Measurements from ENCODE around the gene CCN2.
A peak's percentile ranks its signal among the peaks of the same experiment; 100 is the strongest.

Gene CCN2

GRCh38 chr6:131963063-131963462 is 11.9 kb upstream of the CCN2 start:
- DNase-seq: no peak

GRCh38 chr6:131960371-131961133 is 9.4 kb upstream of the CCN2 start:
- DNase-seq: peak; percentile 28

- DNase-seq: no peak
These were observed 7.6 kb upstream of the CCN2 start for GRCh38 chr6:131958542-131959470.

- DNase-seq: no peak
These were observed 6.9 kb upstream of the CCN2 start for GRCh38 chr6:131958095-131958494.

GRCh38 chr6:131955876-131956275 is 4.7 kb upstream of the CCN2 start:
- DNase-seq: no peak

GRCh38 chr6:131955192-131955591 is 4.0 kb upstream of the CCN2 start:
- DNase-seq: no peak

GRCh38 chr6:131954775-131955107 is 3.6 kb upstream of the CCN2 start:
- no peak for DNase-seq

GRCh38 chr6:131954059-131954774 is 3.0 kb upstream of the CCN2 start:
- DNase-seq: no peak

GRCh38 chr6:131952886-131953509 is 1.8 kb upstream of the CCN2 start:
- no peak for DNase-seq

- DNase-seq: no peak
These were observed 531 bp upstream of the CCN2 start for GRCh38 chr6:131951576-131952230.

GRCh38 chr6:131949909-131950766 is 1.0 kb downstream of the CCN2 start:
- DNase-seq: no peak

GRCh38 chr6:131949620-131949908 is 1.6 kb downstream of the CCN2 start:
- no peak for DNase-seq

GRCh38 chr6:131948692-131949619 is 2.2 kb downstream of the CCN2 start:
- DNase-seq: no peak

GRCh38 chr6:131947986-131948661 is 3.0 kb downstream of the CCN2 start:
- DNase-seq: no peak

GRCh38 chr6:131946992-131947955 is 3.9 kb downstream of the CCN2 start:
- DNase-seq: no peak

- DNase-seq: no peak
These were observed 4.7 kb downstream of the CCN2 start for GRCh38 chr6:131946404-131946991.

GRCh38 chr6:131945971-131946370 is 5.2 kb downstream of the CCN2 start:
- no peak for DNase-seq
